Measurements from ENCODE around the gene CD96.

GRCh38 chr3:111596328-111596727 lies 54.3 kb downstream of the CD96 start:
- TF ChIP-seq MAX (IDR thresholded peaks at IDR 0.05; ENCODE audit: insufficient read depth, insufficient read length) (no peak), CTCF (IDR thresholded peaks at IDR 0.05; ENCODE audit: extremely low read depth in 1 of 2, insufficient read depth in 1 of 2, low read depth in 1 of 2, low read length in 2 of 2) (no peak), EZH2 (IDR thresholded peaks at IDR 0.05; ENCODE audit: borderline replicate concordance, low read depth, low read length, severe bottlenecking) (no peak), POLR2A (IDR thresholded peaks at IDR 0.05; ENCODE audit: low read depth, low read length) (no peak), POLR2AphosphoS5 (IDR thresholded peaks at IDR 0.05; ENCODE audit: insufficient read depth, low read depth, low read length) (no peak), JUN (IDR thresholded peaks at IDR 0.05; ENCODE audit: borderline replicate concordance, insufficient read depth, insufficient read length, low read depth) (no peak), MYC (IDR thresholded peaks at IDR 0.05; ENCODE audit: low read depth, low read length) (no peak), GATA2 (IDR thresholded peaks at IDR 0.05; ENCODE audit: insufficient read depth, insufficient read length, low read depth, low read length) (no peak), FOS (IDR thresholded peaks at IDR 0.05; ENCODE audit: borderline replicate concordance, insufficient read depth, low read length) (no peak)

Measured in endothelial cell of umbilical vein (primary cell).